ENCODE results near the gene NAV2. TPM values are rescaled to one million over a fixed set of nuclear protein-coding genes. Genes with fewer than 3 reads are reported as not detected.

NAV2 gene
- total and polyA plus RNA-seq, 2 donors = 2.0 to 5.8 TPM

- Histone ChIP-seq H3K27ac (ENCODE audit: low read depth in 1 of 2, low read length in 1 of 2) (no peak overlapping the region), H3K4me3 (ENCODE audit: low read length in 2 of 2) (no peak overlapping the region), H3K9me3 (ENCODE audit: control insufficient read depth in 2 of 2, insufficient read depth in 1 of 2, low read length in 1 of 2) (no peaks in the 10 kb centered on the region), H3K27me3 (ENCODE audit: control insufficient read depth in 2 of 2, insufficient read depth in 1 of 2, low read length in 1 of 2) (no peaks in the 10 kb centered on the region), H3K4me1 (ENCODE audit: control insufficient read depth in 2 of 2, insufficient read depth in 2 of 2, low read length in 2 of 2) (no peaks in the 10 kb centered on the region), H3K36me3 (ENCODE audit: control insufficient read depth in 2 of 2, insufficient read depth in 2 of 2, low read length in 1 of 2) (no peaks in the 10 kb centered on the region)
- 91% methylated on average over 10 of the region's 10 CpGs for WGBS
- DNase-seq (ENCODE audit: low read depth in 6 of 9, low spot score in 9 of 9) = no peak
These were observed 200.6 kb downstream of the NAV2 start for GRCh38 chr11:19912958-19913892.

- no peak for DNase-seq (ENCODE audit: low read depth in 6 of 9, low spot score in 9 of 9)
- no peaks in the 10 kb centered on the region for H3K27me3 ChIP-seq (ENCODE audit: control insufficient read depth in 2 of 2, insufficient read depth in 1 of 2, low read length in 1 of 2)
- no peaks in the 10 kb centered on the region for H3K9me3 ChIP-seq (ENCODE audit: control insufficient read depth in 2 of 2, insufficient read depth in 1 of 2, low read length in 1 of 2)
- no peaks in the 10 kb centered on the region for H3K36me3 ChIP-seq (ENCODE audit: control insufficient read depth in 2 of 2, insufficient read depth in 2 of 2, low read length in 1 of 2)
- 96% methylated on average over 3 of the region's 3 CpGs for WGBS
- H3K4me1 ChIP-seq (ENCODE audit: control insufficient read depth in 2 of 2, insufficient read depth in 2 of 2, low read length in 2 of 2) = no peaks in the 10 kb centered on the region
- H3K27ac ChIP-seq (ENCODE audit: low read depth in 1 of 2, low read length in 1 of 2) = no peak overlapping the region
- no peak overlapping the region for H3K4me3 ChIP-seq (ENCODE audit: low read length in 2 of 2)
These were observed 201.2 kb downstream of the NAV2 start for GRCh38 chr11:19913893-19914249.

- Histone ChIP-seq H3K4me3 (ENCODE audit: low read length in 2 of 2) (no peak overlapping the region), H3K4me1 (ENCODE audit: control insufficient read depth in 2 of 2, insufficient read depth in 2 of 2, low read length in 2 of 2) (no peaks in the 10 kb centered on the region), H3K27ac (ENCODE audit: low read depth in 1 of 2, low read length in 1 of 2) (no peak overlapping the region), H3K27me3 (ENCODE audit: control insufficient read depth in 2 of 2, insufficient read depth in 1 of 2, low read length in 1 of 2) (no peaks in the 10 kb centered on the region), H3K9me3 (ENCODE audit: control insufficient read depth in 2 of 2, insufficient read depth in 1 of 2, low read length in 1 of 2) (no peaks in the 10 kb centered on the region), H3K36me3 (ENCODE audit: control insufficient read depth in 2 of 2, insufficient read depth in 2 of 2, low read length in 1 of 2) (no peaks in the 10 kb centered on the region)
- WGBS = 95% methylated on average over 1 of the region's 1 CpG
- DNase-seq (ENCODE audit: low read depth in 6 of 9, low spot score in 9 of 9) = no peak
These were observed 203.2 kb downstream of the NAV2 start for GRCh38 chr11:19915808-19916207.

DNA sequence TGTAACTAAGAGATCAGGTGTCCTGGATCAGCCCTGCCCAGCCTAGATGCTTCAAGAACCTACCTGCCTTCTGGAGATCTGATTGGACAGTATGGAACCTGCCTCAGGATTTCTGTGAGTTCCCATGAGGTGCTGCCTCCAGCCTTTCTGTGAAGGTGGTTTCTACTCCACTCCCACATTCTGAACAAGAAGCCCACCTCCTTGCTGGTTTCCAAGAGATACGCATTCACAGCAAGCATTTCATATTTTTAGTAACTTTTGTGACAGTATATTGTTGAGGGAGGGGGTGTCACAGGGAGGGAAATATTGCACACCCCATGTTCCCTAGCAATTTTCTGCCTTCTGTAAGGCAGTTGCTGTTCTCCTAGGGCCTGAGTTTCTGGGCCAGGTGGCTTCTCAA, 204.4 kb downstream of the NAV2 start:
- H3K27me3 ChIP-seq (ENCODE audit: control insufficient read depth in 2 of 2, insufficient read depth in 1 of 2, low read length in 1 of 2) = no peaks in the 10 kb centered on the region
- H3K36me3 ChIP-seq (ENCODE audit: control insufficient read depth in 2 of 2, insufficient read depth in 2 of 2, low read length in 1 of 2) = no peaks in the 10 kb centered on the region
- no peak for DNase-seq (ENCODE audit: low read depth in 6 of 9, low spot score in 9 of 9)
- no peak overlapping the region for H3K27ac ChIP-seq (ENCODE audit: low read depth in 1 of 2, low read length in 1 of 2)
- H3K4me1 ChIP-seq (ENCODE audit: control insufficient read depth in 2 of 2, insufficient read depth in 2 of 2, low read length in 2 of 2) = no peaks in the 10 kb centered on the region
- H3K9me3 ChIP-seq (ENCODE audit: control insufficient read depth in 2 of 2, insufficient read depth in 1 of 2, low read length in 1 of 2) = no peaks in the 10 kb centered on the region
- no peak overlapping the region for H3K4me3 ChIP-seq (ENCODE audit: low read length in 2 of 2)
- 98% methylated on average over 1 of the region's 1 CpG for WGBS

DNA sequence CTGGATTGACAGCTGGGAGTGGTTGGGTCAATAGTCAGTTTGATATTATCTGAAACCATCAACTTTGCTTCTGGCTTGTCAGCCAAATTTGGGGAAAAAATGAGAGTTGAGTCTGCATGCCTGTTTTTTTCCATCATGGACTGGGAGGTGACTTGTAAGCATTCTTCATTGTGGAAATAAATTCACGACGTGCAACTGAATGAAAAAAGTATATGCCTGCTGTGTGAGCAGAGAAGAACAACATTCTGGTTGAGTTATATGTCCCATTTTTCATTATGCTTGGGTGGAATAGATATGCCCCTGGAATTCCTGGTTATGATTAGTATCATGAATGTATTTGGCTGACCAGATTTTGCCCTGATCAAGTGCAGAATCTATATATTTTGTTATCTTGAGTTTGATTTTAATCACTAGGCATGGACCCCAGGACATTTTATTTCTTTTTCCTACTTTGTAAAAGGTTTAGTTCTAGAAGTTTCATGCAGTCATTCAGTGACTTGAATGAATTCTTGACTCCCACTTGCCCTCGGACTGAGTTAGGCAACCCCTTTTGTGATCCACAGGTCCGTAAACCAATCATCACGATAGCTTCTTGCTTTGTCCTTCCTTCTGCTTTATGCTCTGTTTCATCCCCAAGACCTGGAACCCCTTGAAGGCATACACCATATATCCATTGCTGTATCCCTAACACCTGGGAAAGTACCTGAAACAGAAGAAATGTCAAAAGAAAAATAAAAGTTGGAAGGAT, 205.8 kb downstream of the NAV2 start:
- Histone ChIP-seq H3K4me1 (ENCODE audit: control insufficient read depth in 2 of 2, insufficient read depth in 2 of 2, low read length in 2 of 2) (no peaks in the 10 kb centered on the region), H3K36me3 (ENCODE audit: control insufficient read depth in 2 of 2, insufficient read depth in 2 of 2, low read length in 1 of 2) (no peaks in the 10 kb centered on the region), H3K27ac (ENCODE audit: low read depth in 1 of 2, low read length in 1 of 2) (no peak overlapping the region), H3K4me3 (ENCODE audit: low read length in 2 of 2) (no peak overlapping the region), H3K9me3 (ENCODE audit: control insufficient read depth in 2 of 2, insufficient read depth in 1 of 2, low read length in 1 of 2) (no peaks in the 10 kb centered on the region), H3K27me3 (ENCODE audit: control insufficient read depth in 2 of 2, insufficient read depth in 1 of 2, low read length in 1 of 2) (no peaks in the 10 kb centered on the region)
- no peak for DNase-seq (ENCODE audit: low read depth in 6 of 9, low spot score in 9 of 9)
- WGBS = 94% methylated on average over 5 of the region's 5 CpGs

DNA sequence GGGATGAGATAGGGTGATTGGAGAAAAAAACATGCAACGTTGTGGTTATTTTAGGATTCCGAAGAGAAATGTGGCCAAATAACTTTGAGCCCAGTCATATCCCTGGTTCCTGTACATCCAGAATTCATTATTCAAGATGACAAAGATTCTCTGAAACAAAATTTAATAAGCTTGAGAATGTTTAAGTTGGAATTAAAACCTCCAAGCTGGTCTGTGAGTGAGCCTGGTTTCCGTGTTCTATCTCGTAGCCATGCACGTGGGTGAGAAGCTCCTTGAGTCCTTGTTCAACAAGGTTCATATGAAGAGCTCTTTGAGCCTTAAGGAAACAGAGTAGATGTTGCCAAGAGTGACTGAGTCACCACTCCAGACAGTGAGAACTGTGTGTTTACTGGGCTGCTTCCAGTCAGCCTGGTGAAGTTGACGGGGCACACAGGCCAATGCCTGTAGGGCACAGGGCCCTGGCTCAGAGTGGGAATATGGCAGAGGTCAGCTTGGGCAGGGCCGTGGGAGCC, 206.5 kb downstream of the NAV2 start:
- no peaks in the 10 kb centered on the region for H3K4me1 ChIP-seq (ENCODE audit: control insufficient read depth in 2 of 2, insufficient read depth in 2 of 2, low read length in 2 of 2)
- H3K9me3 ChIP-seq (ENCODE audit: control insufficient read depth in 2 of 2, insufficient read depth in 1 of 2, low read length in 1 of 2) = no peaks in the 10 kb centered on the region
- H3K27me3 ChIP-seq (ENCODE audit: control insufficient read depth in 2 of 2, insufficient read depth in 1 of 2, low read length in 1 of 2) = no peaks in the 10 kb centered on the region
- H3K36me3 ChIP-seq (ENCODE audit: control insufficient read depth in 2 of 2, insufficient read depth in 2 of 2, low read length in 1 of 2) = no peaks in the 10 kb centered on the region
- WGBS = 94% methylated on average over 7 of the region's 7 CpGs
- H3K27ac ChIP-seq (ENCODE audit: low read depth in 1 of 2, low read length in 1 of 2) = no peak overlapping the region
- H3K4me3 ChIP-seq (ENCODE audit: low read length in 2 of 2) = no peak overlapping the region
- DNase-seq (ENCODE audit: low read depth in 6 of 9, low spot score in 9 of 9) = no peak

GRCh38 chr11:19920982-19921381, 208.3 kb downstream of the NAV2 start:
- no peaks in the 10 kb centered on the region for H3K4me1 ChIP-seq (ENCODE audit: control insufficient read depth in 2 of 2, insufficient read depth in 2 of 2, low read length in 2 of 2)
- DNase-seq (ENCODE audit: low read depth in 6 of 9, low spot score in 9 of 9) = no peak
- no peaks in the 10 kb centered on the region for H3K36me3 ChIP-seq (ENCODE audit: control insufficient read depth in 2 of 2, insufficient read depth in 2 of 2, low read length in 1 of 2)
- no peak overlapping the region for H3K27ac ChIP-seq (ENCODE audit: low read depth in 1 of 2, low read length in 1 of 2)
- no peaks in the 10 kb centered on the region for H3K27me3 ChIP-seq (ENCODE audit: control insufficient read depth in 2 of 2, insufficient read depth in 1 of 2, low read length in 1 of 2)
- WGBS = 94% methylated on average over 2 of the region's 2 CpGs
- no peak overlapping the region for H3K4me3 ChIP-seq (ENCODE audit: low read length in 2 of 2)
- no peaks in the 10 kb centered on the region for H3K9me3 ChIP-seq (ENCODE audit: control insufficient read depth in 2 of 2, insufficient read depth in 1 of 2, low read length in 1 of 2)

DNA sequence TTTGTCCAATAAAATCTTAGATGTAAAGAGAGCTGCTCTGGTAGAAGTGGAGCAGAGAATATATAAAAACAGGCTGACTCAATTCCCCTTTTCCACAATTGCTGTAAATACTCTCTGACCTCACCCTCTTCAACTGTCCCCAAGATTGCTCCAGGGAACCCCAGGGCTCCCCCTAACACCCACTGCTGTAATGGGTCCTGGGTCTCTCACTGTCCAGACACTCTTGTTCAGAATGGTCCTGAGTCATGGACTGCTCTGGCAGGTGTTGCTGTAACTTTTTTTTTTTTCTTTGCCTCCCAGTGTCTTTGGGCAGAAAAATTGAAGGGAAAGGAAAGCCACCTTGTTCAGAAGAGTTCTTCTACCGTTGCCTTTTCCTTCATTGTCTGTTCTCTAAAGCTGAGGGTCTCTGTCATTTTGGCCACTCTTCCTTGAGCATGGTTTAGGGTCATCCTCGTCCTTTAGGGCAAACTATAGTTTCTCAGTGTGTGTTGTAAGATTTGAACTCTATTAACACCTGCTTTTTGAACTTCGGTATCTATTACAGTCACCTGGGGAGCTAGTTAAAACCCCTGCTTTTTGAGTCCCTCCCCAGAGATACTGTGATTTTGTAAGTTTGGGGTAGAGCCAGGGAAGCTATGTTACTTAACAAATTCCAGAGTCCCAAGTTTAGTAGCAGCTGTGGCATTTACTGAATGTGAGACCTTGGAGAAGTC, 209.5 kb downstream of the NAV2 start:
- H3K27me3 ChIP-seq (ENCODE audit: control insufficient read depth in 2 of 2, insufficient read depth in 1 of 2, low read length in 1 of 2) = no peaks in the 10 kb centered on the region
- WGBS = 84% methylated on average over 3 of the region's 3 CpGs
- no peaks in the 10 kb centered on the region for H3K4me1 ChIP-seq (ENCODE audit: control insufficient read depth in 2 of 2, insufficient read depth in 2 of 2, low read length in 2 of 2)
- no peaks in the 10 kb centered on the region for H3K9me3 ChIP-seq (ENCODE audit: control insufficient read depth in 2 of 2, insufficient read depth in 1 of 2, low read length in 1 of 2)
- no peaks in the 10 kb centered on the region for H3K36me3 ChIP-seq (ENCODE audit: control insufficient read depth in 2 of 2, insufficient read depth in 2 of 2, low read length in 1 of 2)
- no peak overlapping the region for H3K27ac ChIP-seq (ENCODE audit: low read depth in 1 of 2, low read length in 1 of 2)
- DNase-seq (ENCODE audit: low read depth in 6 of 9, low spot score in 9 of 9) = no peak
- H3K4me3 ChIP-seq (ENCODE audit: low read length in 2 of 2) = no peak overlapping the region

GRCh38 chr11:19922689-19923035, 210.0 kb downstream of the NAV2 start:
- no peak overlapping the region for H3K27ac ChIP-seq (ENCODE audit: low read depth in 1 of 2, low read length in 1 of 2)
- no peaks in the 10 kb centered on the region for H3K36me3 ChIP-seq (ENCODE audit: control insufficient read depth in 2 of 2, insufficient read depth in 2 of 2, low read length in 1 of 2)
- H3K4me3 ChIP-seq (ENCODE audit: low read length in 2 of 2) = no peak overlapping the region
- H3K27me3 ChIP-seq (ENCODE audit: control insufficient read depth in 2 of 2, insufficient read depth in 1 of 2, low read length in 1 of 2) = no peaks in the 10 kb centered on the region
- no peaks in the 10 kb centered on the region for H3K4me1 ChIP-seq (ENCODE audit: control insufficient read depth in 2 of 2, insufficient read depth in 2 of 2, low read length in 2 of 2)
- 96% methylated on average over 3 of the region's 3 CpGs for WGBS
- no peaks in the 10 kb centered on the region for H3K9me3 ChIP-seq (ENCODE audit: control insufficient read depth in 2 of 2, insufficient read depth in 1 of 2, low read length in 1 of 2)
- no peak for DNase-seq (ENCODE audit: low read depth in 6 of 9, low spot score in 9 of 9)

Measured in thymus (tissue), 11 donors.